ENCODE data around the gene UBXN10.

GRCh38 chr1:20198918-20199317 lies 13.0 kb downstream of the UBXN10 start:
- no peak for TF ChIP-seq POLR2AphosphoS5 (IDR thresholded peaks at IDR 0.05; ENCODE audit: low read depth, low read length)
- TF ChIP-seq CTCF (IDR thresholded peaks at IDR 0.05), result no peak
